ENCODE measurements around the gene FANK1.

The FANK1 gene

DNA sequence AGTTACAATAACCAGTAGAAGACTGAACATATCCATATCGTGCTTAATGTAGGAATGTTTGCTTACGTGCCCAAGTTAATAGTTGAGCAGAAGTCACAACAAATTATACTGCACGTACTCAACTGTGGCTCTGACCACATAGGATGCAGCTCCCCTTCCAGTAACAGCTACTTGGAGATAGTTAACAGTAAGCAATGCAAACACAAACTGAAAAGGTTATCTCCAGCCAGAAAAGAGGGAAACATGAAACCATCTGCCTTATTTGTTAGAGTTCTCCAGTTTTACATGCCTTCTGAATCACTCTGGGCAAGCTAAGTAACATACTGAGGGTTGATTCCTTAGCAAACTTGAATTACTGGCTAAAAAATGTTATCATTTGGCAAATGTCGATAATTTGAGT lies 25.0 kb upstream of the FANK1 start:
- no peak for DNase-seq (ENCODE audit: low spot score)
- TF ChIP-seq, protein P1, sequence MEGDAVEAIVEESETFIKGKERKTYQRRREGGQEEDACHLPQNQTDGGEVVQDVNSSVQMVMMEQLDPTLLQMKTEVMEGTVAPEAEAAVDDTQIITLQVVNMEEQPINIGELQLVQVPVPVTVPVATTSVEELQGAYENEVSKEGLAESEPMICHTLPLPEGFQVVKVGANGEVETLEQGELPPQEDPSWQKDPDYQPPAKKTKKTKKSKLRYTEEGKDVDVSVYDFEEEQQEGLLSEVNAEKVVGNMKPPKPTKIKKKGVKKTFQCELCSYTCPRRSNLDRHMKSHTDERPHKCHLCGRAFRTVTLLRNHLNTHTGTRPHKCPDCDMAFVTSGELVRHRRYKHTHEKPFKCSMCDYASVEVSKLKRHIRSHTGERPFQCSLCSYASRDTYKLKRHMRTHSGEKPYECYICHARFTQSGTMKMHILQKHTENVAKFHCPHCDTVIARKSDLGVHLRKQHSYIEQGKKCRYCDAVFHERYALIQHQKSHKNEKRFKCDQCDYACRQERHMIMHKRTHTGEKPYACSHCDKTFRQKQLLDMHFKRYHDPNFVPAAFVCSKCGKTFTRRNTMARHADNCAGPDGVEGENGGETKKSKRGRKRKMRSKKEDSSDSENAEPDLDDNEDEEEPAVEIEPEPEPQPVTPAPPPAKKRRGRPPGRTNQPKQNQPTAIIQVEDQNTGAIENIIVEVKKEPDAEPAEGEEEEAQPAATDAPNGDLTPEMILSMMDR (IDR thresholded peaks at IDR 0.05; ENCODE audit: borderline replicate concordance, control extremely low read depth, extremely low read depth, insufficient read depth, missing control alignments): no peak
- in situ Hi-C loops (cut with MboI; ENCODE audit: low sequenced_read_pairs, unreplicated experiment): no loop called here

DNA sequence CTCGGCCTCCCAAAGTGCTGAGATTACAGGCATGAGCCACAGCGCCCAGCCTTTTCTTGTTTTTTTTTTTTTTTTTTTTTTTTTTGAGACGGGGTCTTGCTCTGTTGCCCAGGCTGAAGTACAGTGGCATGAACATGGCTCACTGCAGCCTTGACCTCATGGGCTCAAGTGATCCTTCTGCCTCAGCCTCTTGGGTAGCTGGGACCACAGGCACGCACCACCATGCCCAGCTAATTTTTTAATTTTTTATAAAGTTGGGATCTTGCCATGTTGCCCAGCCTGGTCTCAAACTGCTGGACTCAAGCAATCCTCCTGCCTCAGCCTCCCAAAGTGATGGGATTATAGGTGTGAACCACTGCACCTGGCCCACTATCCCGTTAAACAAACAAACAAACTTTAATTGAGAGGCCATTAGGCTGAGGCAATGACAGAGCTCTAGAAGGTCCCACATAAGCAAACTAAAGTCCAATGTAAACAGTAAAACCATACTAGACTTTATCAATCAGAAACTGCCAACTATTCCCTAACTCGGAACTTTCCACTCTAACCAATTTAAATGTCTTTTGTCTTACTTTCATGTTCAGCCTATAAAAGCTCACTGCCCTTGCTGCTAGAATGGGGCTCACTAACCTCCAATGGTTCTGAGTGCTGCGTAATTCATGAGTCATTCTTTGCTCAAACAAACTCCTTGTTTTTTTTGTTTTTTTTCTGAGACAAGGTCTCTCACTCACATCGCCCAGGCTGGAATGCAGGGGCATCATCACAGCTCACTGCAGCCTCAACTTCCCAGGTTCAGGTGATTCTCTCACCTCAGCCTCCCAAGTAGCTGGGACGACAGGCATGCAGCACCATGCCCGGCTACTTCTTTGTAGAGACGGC lies 17.2 kb upstream of the FANK1 start:
- in situ Hi-C loops (cut with MboI; ENCODE audit: low sequenced_read_pairs, unreplicated experiment): no loop called here
- DNase-seq (ENCODE audit: low spot score): no peak
- TF ChIP-seq, protein P1 (IDR thresholded peaks at IDR 0.05; ENCODE audit: borderline replicate concordance, control extremely low read depth, extremely low read depth, insufficient read depth, missing control alignments): no peak

- in situ Hi-C loops (cut with MboI; ENCODE audit: low sequenced_read_pairs, unreplicated experiment): no loop called here
- TF ChIP-seq, protein P1 (IDR thresholded peaks at IDR 0.05; ENCODE audit: borderline replicate concordance, control extremely low read depth, extremely low read depth, insufficient read depth, missing control alignments): no peak
- no peak for DNase-seq (ENCODE audit: low spot score)
Measured at GRCh38 chr10:125880719-125881118, 15.6 kb upstream of the FANK1 start.

GRCh38 chr10:125881192-125881591 lies 15.2 kb upstream of the FANK1 start, which contains the start of gene DHX32:
DHX32 (minus strand) TSS chr10:125881292; CDS start chr10:125880824, 468 bp downstream.
- in situ Hi-C loops (cut with MboI; ENCODE audit: low sequenced_read_pairs, unreplicated experiment): no loop called here
- TF ChIP-seq, protein P1 (IDR thresholded peaks at IDR 0.05; ENCODE audit: borderline replicate concordance, control extremely low read depth, extremely low read depth, insufficient read depth, missing control alignments): no peak
- DNase-seq (ENCODE audit: low spot score): no peak

GRCh38 chr10:125882596-125882995 lies 13.8 kb upstream of the FANK1 start:
- DNase-seq (ENCODE audit: low spot score): no peak
- TF ChIP-seq, protein P1 (IDR thresholded peaks at IDR 0.05; ENCODE audit: borderline replicate concordance, control extremely low read depth, extremely low read depth, insufficient read depth, missing control alignments): no peak
- in situ Hi-C loops (cut with MboI; ENCODE audit: low sequenced_read_pairs, unreplicated experiment): no loop called here

DNA sequence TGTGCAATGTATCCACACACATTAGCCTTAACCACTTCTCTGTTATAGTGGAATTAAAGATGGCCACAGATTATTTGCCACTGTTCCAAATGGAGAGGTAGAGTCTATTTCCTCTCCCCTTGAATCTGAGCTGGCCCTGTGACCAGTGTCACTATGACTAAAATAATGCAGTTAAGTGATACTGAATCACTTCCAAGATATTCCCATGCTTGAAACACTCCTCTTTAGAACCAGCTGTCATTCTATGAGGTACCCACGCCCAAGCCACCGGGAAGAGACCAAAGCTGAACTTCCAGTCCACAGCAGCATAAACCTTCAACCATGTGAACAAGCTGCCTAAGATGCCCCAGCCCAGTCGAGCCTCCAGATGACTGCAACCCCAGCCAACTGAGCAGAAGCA lies 13.2 kb upstream of the FANK1 start:
- in situ Hi-C loops (cut with MboI; ENCODE audit: low sequenced_read_pairs, unreplicated experiment): no loop called here

More for the DNA sequence above, 13.2 kb upstream of the FANK1 start:
- DNase-seq (ENCODE audit: low spot score): no peak
- TF ChIP-seq, protein P1 (IDR thresholded peaks at IDR 0.05; ENCODE audit: borderline replicate concordance, control extremely low read depth, extremely low read depth, insufficient read depth, missing control alignments): no peak

Data from GM13976 (cell line).